Fibroblast of skin of right biceps (primary cell): ENCODE results near the gene CBFA2T2.
A peak's percentile ranks its signal among the peaks of the same experiment; 100 is the strongest.

Experiments
- DNase-seq: peaks from one replicate; pipeline ENCODE4 v3.0.0-alpha.2; 2013

The CBFA2T2 gene

DNA sequence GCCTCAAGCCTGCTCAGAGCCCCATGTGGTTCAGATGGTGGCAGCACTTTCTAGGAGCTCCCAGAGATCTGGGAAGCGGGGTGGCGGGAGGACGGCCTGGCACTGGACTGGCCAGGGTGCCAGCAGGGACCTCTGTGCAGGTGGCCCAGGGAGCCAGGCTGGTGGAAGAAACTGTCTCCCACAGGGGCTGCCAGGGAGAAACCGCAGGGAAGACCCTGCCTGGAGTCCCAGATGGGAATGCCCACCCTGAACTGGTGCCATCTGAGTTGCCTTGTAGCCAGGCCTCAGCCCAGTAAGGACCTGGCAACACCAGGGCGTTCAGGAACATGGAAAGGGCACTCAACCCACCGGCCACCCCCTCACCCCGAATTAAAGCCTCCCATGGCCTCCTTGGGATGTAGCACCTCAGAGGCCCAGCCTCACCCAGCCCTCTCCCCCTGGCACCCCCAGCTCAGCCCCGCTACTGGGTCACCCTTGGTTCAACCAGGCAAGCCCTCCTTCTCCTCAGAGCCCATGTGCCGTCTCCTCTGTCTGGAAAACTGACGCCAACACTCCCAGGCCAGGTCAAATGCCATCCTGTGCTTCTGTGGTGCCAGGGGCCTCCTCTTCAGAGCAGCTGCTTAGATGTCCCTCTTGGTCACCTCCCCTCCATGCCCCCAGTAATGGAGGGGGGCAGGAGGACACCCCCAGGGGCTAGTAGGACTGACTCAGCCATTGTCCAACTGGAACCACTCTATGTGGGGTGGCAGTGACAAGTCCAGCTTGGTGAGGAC lies 166.3 kb downstream of the CBFA2T2 start:
- no peak for DNase-seq

- no peak for DNase-seq
Observed at GRCh38 chr20:33656783-33657703, 167.1 kb downstream of the CBFA2T2 start.

DNA sequence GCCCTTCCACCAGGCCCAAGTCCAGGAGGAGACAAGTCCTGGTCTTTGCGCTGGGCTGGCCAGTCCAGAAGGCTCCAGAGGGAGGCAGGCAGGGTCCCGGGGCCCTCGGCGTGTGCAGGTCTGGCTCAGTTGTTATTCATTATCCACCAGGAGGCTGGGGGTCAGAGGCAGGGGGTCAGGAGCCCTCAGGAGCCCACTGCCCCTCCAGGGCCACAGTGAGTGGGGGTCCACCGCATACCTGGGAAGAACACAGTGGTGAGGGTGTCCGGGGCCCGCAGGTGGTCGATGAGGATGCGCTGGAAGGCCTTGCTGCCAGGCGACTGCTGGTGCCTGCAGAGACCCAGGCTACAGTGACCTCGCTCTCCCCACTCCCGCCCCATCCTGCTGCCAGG lies 167.8 kb downstream of the CBFA2T2 start:
- DNase-seq = no peak

DNA sequence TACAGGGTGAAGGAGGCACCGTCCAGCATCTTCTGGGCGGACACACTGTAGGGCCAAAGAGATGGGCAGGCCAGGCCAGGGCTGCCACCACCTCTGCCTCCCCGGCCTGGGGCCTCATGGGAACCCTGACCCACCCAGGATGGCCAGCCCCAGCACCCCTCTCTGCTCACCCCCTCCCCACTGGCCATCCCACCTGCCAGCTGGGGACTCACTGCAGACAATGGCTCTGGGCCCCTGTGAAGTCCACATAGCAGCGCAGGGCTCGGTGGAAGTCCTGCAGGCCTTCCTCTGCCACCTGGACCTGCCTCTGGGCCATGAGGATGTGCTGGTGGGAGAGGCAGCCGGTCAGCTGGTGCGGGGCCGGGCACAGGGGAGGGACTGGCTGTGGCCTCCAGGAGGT lies 168.6 kb downstream of the CBFA2T2 start:
- DNase-seq = no peak

DNA sequence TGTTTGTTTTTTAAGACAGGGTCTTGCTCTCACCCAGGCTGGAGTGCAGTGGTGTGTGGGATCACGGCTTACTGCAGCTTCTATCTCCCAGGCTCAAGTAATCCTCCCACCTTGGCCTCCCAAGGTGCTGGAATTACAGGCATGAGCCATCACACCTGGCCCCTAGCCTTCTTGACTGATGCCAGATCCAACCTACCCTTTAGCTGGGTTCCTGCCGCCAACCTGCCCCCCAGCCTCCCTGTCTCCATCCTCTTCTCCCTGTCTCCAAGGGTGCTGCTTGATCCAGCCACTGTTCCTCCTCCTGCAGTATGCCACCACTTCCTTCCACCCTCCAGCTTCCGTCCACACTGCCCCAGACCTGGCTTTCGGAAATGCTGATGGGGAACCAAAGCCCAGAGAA lies 169.0 kb downstream of the CBFA2T2 start:
- DNase-seq = no peak

- DNase-seq = no peak
Observed at GRCh38 chr20:33659341-33660034, 169.6 kb downstream of the CBFA2T2 start.

DNA sequence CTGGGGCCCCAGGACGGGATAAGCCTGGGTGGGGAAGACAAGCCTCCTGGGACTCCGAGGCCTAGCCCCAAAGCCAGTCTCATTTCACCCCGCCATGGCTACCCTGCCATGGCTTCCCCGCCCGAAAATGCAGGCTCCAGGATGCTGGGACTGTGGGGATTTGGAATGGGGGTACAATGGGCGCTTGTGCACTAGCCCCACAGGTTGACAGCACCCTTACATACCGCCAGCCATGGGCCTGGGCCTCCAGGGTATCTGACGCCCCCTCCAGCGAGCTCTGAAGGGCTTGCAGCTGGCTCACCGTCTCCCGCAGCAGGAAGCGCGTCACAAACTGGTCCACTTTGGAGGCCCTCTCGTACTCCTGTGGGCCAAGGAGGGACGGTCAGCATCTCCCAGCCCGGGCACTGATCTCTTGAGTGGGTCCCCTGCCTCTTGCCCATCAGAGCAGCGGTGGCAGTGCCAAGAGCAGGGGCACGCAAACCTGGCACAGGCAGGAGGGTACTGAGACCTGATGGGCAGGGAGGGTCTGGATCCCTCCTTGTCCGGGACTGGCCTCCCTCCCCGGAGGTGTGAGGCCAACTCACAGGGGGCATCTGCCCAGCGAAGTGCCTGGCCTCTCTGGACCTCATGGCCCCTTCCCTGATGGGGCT lies 170.3 kb downstream of the CBFA2T2 start:
- no peak for DNase-seq

DNA sequence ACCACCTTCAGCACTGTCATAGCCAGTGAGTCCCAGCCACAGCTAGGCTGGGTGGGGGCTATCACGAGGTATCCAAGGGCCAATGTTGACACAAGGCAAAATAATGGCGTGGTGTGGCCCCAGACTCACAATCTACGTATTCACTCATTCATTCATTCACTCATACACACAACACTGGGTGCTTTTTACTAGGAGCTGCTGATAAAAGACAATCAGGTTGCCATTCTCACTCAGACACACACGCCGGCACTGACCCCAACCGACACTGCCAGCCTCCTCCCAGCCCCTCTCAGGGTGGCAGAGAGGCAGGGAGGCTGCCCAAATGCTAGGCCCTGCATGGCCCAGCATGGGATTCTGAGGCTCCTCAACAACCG lies 170.8 kb downstream of the CBFA2T2 start:
- DNase-seq = no peak

GRCh38 chr20:33662172-33662571 lies 172.3 kb downstream of the CBFA2T2 start, which contains the start of gene C20orf144:
Gene C20orf144 (plus strand): TSS chr20:33662327. CDS start chr20:33662346, 19 bp downstream.
- DNase-seq = no peak

DNA sequence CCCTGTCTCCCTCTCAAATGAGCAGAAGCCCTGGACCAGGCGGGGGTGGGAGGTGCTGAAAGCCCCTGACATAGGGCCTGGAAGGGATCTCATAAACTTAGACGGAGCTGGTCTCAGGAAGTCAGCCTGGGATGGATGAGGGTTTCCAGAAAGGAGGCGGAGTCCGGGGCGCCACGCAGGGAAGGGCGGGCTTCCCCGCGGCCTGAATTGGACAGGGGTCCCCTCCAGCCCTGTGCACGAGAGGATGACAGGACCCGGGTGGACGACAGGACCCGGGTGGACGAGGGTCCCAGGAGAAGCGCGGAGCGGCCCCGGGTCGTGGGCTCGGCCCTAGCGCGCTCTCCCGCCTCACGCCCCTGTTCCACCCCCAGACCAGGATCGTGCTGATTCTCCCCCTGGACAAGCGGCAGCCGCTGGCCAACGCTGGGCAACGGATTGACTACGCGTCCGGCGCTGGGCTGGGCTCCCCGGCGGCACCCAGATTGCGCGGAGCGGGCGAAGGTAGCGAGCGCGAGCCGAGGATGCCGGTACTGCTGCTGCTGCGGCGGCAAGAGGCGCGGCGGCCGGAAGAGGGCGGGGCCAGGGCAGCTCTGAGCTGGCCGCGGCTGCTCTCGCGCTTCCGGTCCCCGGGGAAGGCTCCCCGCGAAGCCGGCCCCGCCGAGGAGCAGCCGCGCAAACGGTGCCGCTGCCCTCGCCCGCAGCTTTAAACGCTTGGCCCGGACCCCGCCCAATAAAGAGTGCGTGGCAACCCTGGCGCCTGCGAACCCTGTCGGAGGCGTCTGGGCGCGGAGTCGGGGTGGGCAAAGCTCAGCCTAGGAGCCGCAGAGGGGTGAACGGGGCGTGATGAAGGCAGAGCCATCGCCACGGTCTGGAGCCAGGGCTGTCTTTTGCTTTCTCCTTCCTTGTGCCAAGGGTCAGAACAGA lies 173.5 kb downstream of the CBFA2T2 start:
- DNase-seq = peak; percentile 78

GRCh38 chr20:33664085-33664761 lies 174.3 kb downstream of the CBFA2T2 start:
- no peak for DNase-seq

DNA sequence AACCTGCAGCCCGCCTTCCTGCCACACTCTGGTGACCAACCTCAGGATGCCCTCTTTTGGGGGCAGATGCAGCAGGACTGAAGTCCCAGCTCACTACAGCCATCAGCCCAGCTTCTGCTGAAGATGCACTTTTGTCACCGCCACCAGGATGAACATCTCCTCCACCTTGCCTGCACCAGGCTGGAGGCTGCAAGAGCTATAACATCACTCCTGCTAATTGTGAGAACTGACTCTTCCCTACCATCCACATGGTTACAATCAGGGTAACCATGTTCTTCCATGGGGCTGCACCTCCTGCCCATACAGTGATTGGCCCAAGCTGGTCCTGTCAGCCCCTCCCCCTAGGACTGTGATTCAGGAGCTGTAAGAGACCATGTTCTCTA lies 174.9 kb downstream of the CBFA2T2 start:
- DNase-seq = no peak

DNA sequence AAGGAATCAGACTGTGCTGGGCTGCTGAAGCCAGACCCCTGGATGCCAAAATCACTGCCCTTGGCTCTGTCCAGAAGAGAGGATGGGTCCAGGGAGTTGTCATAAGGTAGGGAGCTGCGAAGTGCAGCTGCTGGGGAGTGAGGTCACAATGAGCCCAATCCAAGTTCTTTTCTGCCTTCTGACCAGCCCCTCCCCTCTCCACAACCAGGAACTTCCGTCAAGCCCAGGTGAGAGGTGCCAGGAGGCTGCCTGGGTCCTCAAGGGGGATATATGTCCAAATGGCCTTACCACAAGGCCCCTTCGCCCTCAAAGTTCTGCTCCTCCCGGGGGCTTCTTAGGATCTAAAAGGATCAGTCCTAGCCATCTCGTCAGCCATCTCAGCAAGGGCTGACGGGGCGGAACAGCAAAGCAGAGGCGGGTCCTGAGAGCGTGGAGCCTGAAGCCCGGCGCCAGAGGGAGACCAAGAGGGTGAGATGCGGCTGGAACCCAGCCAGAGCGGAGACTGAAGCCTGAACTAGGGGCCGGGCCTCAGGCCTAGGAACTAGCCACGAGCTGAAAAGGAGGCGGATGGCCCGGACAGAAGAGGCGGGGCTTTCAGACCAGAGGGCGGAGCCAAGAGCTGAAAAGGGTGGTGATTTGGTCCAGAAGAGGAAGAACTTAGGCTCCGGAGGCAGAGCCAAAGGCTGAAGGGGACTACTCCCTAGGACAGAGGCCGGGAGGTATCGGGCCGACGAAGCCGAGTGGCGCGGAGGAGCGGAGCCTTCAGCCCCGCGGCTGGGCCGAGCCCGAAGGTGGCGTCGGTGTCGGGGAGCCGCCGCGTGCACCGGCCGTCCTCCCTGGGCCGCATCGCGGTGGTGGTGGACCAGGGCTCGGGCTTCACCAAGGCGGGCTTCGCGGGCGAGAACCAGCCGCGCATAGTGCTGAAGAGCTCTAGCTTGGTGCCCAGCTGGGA lies 176.7 kb downstream of the CBFA2T2 start, which contains the start of gene ACTL10:
Gene ACTL10 (plus strand): TSS at position 651 of the 952 bp plus-strand sequence. CDS start 555 bp downstream, outside the sequence.
- DNase-seq = peak; percentile 96

DNA sequence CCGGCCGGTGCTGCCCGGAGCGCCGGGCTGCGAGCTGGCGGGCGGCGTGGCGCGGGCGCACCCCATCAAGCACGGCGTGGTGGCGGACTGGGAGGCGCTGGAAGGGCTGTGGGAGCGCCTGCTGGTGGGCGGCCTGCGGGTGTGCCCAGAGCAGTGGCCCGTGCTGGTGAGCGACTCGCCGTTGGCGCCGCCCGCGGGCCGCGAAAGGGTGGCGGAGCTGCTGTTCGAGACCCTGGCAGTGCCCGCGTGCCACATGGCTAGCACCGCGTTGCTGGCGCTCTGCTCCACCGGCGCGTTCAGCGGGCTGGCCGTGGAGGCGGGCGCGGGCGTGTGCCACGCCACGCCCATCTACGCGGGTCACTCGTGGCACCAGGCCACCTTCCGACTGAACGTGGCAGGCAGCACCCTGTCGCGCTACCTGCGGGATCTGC lies 177.4 kb downstream of the CBFA2T2 start:
- DNase-seq = no peak

GRCh38 chr20:33667676-33668465 lies 178.0 kb downstream of the CBFA2T2 start:
- DNase-seq = peak; percentile 74

DNA sequence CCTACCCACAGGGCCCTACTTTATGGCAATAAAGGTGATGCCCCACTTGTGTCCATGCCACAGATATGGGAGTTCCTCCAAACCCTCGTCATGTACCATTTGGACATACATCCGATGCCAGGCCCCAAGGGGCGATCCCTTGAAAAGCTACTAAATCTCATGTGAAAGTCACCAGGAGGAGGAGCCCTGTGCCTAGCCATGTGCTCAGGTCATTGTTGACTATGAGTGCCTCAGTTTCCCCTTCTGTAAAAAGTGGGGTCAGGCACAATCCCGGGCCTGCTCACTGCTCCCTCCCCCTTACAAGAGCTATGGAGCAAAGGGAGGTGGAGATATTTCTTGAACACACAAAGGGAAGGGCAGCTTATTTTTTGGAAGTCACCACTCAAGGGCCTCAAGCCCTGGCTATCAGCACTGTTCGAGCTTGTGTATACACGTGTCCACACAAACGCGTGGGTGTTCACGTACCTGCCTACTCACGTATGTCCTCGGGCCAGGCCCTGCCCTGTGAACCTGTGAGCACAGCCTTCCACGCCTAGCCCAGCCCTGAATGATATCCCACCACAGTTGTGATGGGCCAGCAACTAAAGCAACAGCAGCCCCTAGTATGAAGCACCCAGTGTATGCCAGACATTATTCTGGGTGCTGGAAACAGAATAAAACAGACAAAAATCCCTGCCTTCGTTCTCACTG lies 178.7 kb downstream of the CBFA2T2 start:
- no peak for DNase-seq

DNA sequence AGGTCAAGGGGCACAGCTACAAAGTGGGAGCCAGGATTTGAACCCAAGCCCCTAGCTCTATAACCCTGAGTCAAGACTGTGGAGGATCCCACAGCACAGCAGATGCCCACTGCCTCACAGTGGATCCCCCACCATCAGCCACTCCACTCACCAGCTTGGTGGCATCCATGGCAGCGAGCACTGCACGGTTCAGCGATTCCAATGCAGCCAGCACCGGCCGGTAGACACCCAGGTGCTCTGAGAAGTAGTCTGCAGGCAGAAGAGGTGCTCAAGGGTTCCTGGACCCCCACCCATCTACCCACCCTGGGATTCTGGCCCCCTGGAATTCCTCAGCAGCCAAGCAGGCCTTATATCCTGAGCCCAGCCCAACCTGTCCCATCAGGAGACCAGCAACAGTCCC lies 179.3 kb downstream of the CBFA2T2 start:
- DNase-seq = no peak
